Osteocyte (in vitro differentiated cells): Measurements from ENCODE around the gene CTNNA2. TPM values are rescaled to one million over a fixed set of nuclear protein-coding genes. Genes with fewer than 3 reads are reported as not detected.
"Not testable (repeated sequence)": the region's sequence is repeated elsewhere in the genome, so short reads cannot be mapped to it uniquely, and the experiment has no call there.

Experiments used
- DNase-seq: peaks from one replicate; pipeline ENCODE4 v3.0.0; 2021; ENCODE audit warnings: mixed read lengths; ENCODE audit not compliant: unreplicated experiment; ENCODE audit errors: extremely low spot score
- H3K27ac Mint-ChIP-seq: one replicate; pipeline ENCODE4 v1.8.0; 2021; ENCODE audit warnings: mild to moderate bottlenecking, mixed read lengths; ENCODE audit not compliant: unreplicated experiment
- H3K27me3 Mint-ChIP-seq: one replicate; pipeline ENCODE4 v1.8.0; 2021; ENCODE audit warnings: mixed read lengths; ENCODE audit not compliant: unreplicated experiment
- H3K36me3 Mint-ChIP-seq: one replicate; pipeline ENCODE4 v1.8.0; 2021; ENCODE audit warnings: mixed read lengths; ENCODE audit not compliant: unreplicated experiment
- H3K4me1 Mint-ChIP-seq: one replicate; pipeline ENCODE4 v1.8.0; 2021; ENCODE audit warnings: mixed read lengths; ENCODE audit not compliant: unreplicated experiment
- H3K4me3 Mint-ChIP-seq: one replicate; pipeline ENCODE4 v1.8.0; 2021; ENCODE audit warnings: mild to moderate bottlenecking, moderate library complexity, mixed read lengths; ENCODE audit not compliant: unreplicated experiment
- H3K9me3 Mint-ChIP-seq: one replicate; pipeline ENCODE4 v1.8.0; 2021; ENCODE audit warnings: mixed read lengths; ENCODE audit not compliant: unreplicated experiment
- total RNA-seq: library from RNA; stranded (reverse); gene quantifications from 2 replicates; pipeline ENCODE4 v1.2.1, GENCODE V29; 2021
- TF ChIP-seq, protein P1 (sequence below): fragments of 200-600 bp; sonication (generic); IDR thresholded peaks from 2 replicates; pipeline ENCODE4 v1.5.0; 2021; ENCODE audit warnings: antibody characterized with exemption, mild to moderate bottlenecking, moderate library complexity

Gene CTNNA2
- total RNA-seq, 1 donor from 2014 or later: not detected

GRCh38 chr2:80092474-80092873 is 579.6 kb downstream of the CTNNA2 start:
- H3K9me3 Mint-ChIP-seq: peaks cover 17% of the 10 kb centered on the region
- no peaks in the 10 kb centered on the region for H3K4me1 Mint-ChIP-seq
- no peak overlapping the region for H3K27ac Mint-ChIP-seq
- TF ChIP-seq, protein P1, sequence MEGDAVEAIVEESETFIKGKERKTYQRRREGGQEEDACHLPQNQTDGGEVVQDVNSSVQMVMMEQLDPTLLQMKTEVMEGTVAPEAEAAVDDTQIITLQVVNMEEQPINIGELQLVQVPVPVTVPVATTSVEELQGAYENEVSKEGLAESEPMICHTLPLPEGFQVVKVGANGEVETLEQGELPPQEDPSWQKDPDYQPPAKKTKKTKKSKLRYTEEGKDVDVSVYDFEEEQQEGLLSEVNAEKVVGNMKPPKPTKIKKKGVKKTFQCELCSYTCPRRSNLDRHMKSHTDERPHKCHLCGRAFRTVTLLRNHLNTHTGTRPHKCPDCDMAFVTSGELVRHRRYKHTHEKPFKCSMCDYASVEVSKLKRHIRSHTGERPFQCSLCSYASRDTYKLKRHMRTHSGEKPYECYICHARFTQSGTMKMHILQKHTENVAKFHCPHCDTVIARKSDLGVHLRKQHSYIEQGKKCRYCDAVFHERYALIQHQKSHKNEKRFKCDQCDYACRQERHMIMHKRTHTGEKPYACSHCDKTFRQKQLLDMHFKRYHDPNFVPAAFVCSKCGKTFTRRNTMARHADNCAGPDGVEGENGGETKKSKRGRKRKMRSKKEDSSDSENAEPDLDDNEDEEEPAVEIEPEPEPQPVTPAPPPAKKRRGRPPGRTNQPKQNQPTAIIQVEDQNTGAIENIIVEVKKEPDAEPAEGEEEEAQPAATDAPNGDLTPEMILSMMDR: no peak
- H3K4me3 Mint-ChIP-seq: no peak overlapping the region
- no peaks in the 10 kb centered on the region for H3K36me3 Mint-ChIP-seq
- H3K27me3 Mint-ChIP-seq: no peaks in the 10 kb centered on the region
- DNase-seq: no peak

- H3K4me3 Mint-ChIP-seq, H3K27me3 Mint-ChIP-seq, DNase-seq, H3K36me3 Mint-ChIP-seq, H3K27ac Mint-ChIP-seq, H3K4me1 Mint-ChIP-seq: not testable (repeated sequence)
- peaks cover 39% of the 10 kb centered on the region for H3K9me3 Mint-ChIP-seq
Measured at GRCh38 chr2:80098503-80098902, 585.7 kb downstream of the CTNNA2 start.

DNA sequence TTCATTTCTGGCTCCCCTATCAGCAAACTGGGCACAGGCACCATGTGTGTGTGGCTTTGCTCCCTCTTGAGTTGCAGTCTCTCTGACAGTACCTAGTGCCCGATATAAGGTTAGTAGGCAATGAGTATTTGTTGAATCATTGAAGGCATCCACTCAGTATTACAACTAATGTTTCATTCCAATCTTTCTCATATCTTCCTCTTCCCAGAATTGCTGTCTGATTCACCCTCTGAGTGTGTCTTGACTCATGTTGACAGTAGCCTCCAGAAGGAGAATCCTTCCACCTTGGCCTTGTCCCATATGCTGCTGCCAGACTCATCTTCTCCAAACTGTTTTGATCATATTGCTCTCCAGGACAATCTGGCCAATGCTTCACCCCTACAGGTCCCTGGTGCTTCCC is 589.2 kb downstream of the CTNNA2 start:
- no peak overlapping the region for H3K27ac Mint-ChIP-seq
- H3K27me3 Mint-ChIP-seq: no peaks in the 10 kb centered on the region
- peaks cover 40% of the 10 kb centered on the region for H3K9me3 Mint-ChIP-seq
- DNase-seq: no peak
- no peaks in the 10 kb centered on the region for H3K36me3 Mint-ChIP-seq
- no peaks in the 10 kb centered on the region for H3K4me1 Mint-ChIP-seq
- TF ChIP-seq, protein P1: no peak
- H3K4me3 Mint-ChIP-seq: no peak overlapping the region

DNA sequence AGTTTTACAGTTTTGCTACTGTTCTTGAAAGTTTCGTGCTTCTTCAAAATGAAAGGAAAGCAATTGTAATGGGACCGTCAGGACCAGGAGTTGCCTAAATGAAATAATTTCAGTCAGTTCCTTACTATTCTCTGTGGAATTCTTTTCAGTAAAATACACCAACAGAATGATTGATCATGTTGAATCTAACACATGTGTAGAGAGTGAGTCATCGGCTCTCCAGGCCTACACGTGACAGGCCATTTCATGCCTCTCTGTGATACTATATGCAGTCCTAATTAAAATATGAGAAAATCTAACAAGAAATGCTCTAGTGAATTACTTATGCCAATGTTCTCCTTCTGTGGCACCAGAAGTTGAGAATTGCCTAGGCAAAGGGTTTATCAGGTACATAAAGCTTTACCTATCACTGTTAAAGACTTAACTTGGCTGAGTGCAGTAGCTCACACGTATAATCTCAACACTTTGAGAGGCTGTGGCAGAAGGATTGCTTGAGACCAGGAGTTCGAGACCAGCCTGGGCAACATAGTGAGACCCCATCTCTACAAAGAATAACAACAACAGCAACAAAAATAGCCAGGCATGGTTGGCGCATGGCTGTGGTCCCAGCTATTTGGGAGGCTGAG is 592.3 kb downstream of the CTNNA2 start:
- H3K36me3 Mint-ChIP-seq: no peaks in the 10 kb centered on the region
- H3K4me3 Mint-ChIP-seq: no peak overlapping the region
- TF ChIP-seq, protein P1: no peak
- no peak overlapping the region for H3K27ac Mint-ChIP-seq
- no peak for DNase-seq
- peaks cover 42% of the 10 kb centered on the region for H3K9me3 Mint-ChIP-seq
- H3K4me1 Mint-ChIP-seq: no peaks in the 10 kb centered on the region
- no peaks in the 10 kb centered on the region for H3K27me3 Mint-ChIP-seq

DNA sequence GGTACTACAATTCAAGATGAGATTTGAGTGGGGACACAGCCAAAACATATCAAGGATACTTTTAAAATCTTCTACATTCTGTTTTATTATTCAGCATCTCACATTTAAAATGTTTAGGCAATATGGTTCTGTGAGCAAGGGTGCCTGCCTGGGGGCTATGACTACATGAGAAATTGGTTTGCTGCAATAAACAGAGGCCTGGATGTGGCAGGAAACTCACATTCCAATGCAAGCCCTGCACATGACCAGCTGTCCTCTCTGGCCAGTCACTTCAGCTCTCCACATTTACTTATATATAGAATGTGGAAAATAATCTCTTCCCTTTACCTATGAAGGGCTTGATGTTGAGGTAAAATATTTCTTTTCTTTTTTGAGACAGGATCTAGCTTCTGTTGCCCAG is 598.3 kb downstream of the CTNNA2 start:
- H3K36me3 Mint-ChIP-seq: no peaks in the 10 kb centered on the region
- peaks cover 24% of the 10 kb centered on the region for H3K9me3 Mint-ChIP-seq
- no peak overlapping the region for H3K4me3 Mint-ChIP-seq
- TF ChIP-seq, protein P1: no peak
- no peak overlapping the region for H3K27ac Mint-ChIP-seq
- no peaks in the 10 kb centered on the region for H3K4me1 Mint-ChIP-seq
- no peaks in the 10 kb centered on the region for H3K27me3 Mint-ChIP-seq
- DNase-seq: no peak

GRCh38 chr2:80112790-80113189 is 599.9 kb downstream of the CTNNA2 start:
- TF ChIP-seq, protein P1: no peak
- H3K4me1 Mint-ChIP-seq: no peaks in the 10 kb centered on the region
- no peak overlapping the region for H3K27ac Mint-ChIP-seq
- H3K9me3 Mint-ChIP-seq: peaks cover 16% of the 10 kb centered on the region
- H3K27me3 Mint-ChIP-seq: no peaks in the 10 kb centered on the region
- no peak for DNase-seq
- H3K36me3 Mint-ChIP-seq: no peaks in the 10 kb centered on the region
- H3K4me3 Mint-ChIP-seq: no peak overlapping the region
